ENCODE data around the gene PREX1. TPM values are rescaled to one million over a fixed set of nuclear protein-coding genes. Genes with fewer than 3 reads are reported as not detected.

Gene PREX1
- total and polyA plus RNA-seq, 2 donors (not counting 3 experiments of a cell fraction or from before 2014, with no cell fraction given) = 51.3 to 72.9 TPM

GRCh38 chr20:48613926-48614325 is 213.9 kb downstream of the PREX1 start:
- Histone ChIP-seq H3K4me1 (ENCODE audit: control insufficient read depth, extremely low read depth, insufficient read depth, low read length) (no peaks in the 10 kb centered on the region), H3K4me2 (ENCODE audit: insufficient read depth, low read length) (no peak overlapping the region), H3K9me3 (replicated peaks; ENCODE audit: control insufficient read depth, insufficient read depth, low read length) (no peaks in the 10 kb centered on the region), H3K79me2 (ENCODE audit: control insufficient read depth, insufficient read depth, low read length) (no peaks in the 10 kb centered on the region), H4K20me1 (replicated peaks; ENCODE audit: control insufficient read depth, extremely low read depth, insufficient read depth, low read length) (no peaks in the 10 kb centered on the region), H3K27ac (ENCODE audit: insufficient read depth, low read depth, low read length) (no peak overlapping the region), H2AFZ (ENCODE audit: low read depth, low read length) (no peak overlapping the region), H3K27me3 (ENCODE audit: control insufficient read depth in 2 of 2, insufficient read depth in 2 of 2, low read length in 2 of 2) (peaks cover 0 to 4% of the 10 kb centered on the region in 2 experiments), H3K36me3 (ENCODE audit: control insufficient read depth in 2 of 2, extremely low read depth in 1 of 2, insufficient read depth in 2 of 2, low read length in 2 of 2) (no peaks in the 10 kb centered on the region), H3K4me3 (replicated peaks in 1 of 3; ENCODE audit: insufficient read depth in 1 of 3, low read depth in 1 of 3, low read length in 3 of 3) (no peak overlapping the region), H3K9ac (replicated peaks; ENCODE audit: extremely low read depth, insufficient read depth, low read length) (no peak overlapping the region), H3K9me1 (replicated peaks; ENCODE audit: control insufficient read depth, extremely low read depth, insufficient read depth, low read length) (no peaks in the 10 kb centered on the region)
- ChIA-PET CTCF (no interaction called here), POLR2A (no interaction called here)
- no peak for TF ChIP-seq CTCF (IDR thresholded peaks at IDR 0.05; ENCODE audit: extremely low read depth in 1 of 2, insufficient read depth in 1 of 2, low read depth in 1 of 2, low read length in 2 of 2)
- no peak for TF ChIP-seq GATA2 (IDR thresholded peaks at IDR 0.05; ENCODE audit: insufficient read depth, insufficient read length, low read depth, low read length)
- TF ChIP-seq MYC (IDR thresholded peaks at IDR 0.05; ENCODE audit: low read depth, low read length) = no peak
- no peak for TF ChIP-seq FOS (IDR thresholded peaks at IDR 0.05; ENCODE audit: borderline replicate concordance, insufficient read depth, low read length)
- TF ChIP-seq MAX (IDR thresholded peaks at IDR 0.05; ENCODE audit: insufficient read depth, insufficient read length) = no peak
- TF ChIP-seq JUN (IDR thresholded peaks at IDR 0.05; ENCODE audit: borderline replicate concordance, insufficient read depth, insufficient read length, low read depth) = no peak
- TF ChIP-seq POLR2A (IDR thresholded peaks at IDR 0.05; ENCODE audit: low read depth, low read length) = no peak
- dilution Hi-C loops (cut with MboI; ENCODE audit: extremely low pct_ligation_motif_present, low sequenced_read_pairs) (no loop called here), intact Hi-C loops (cut with micrococcal nuclease) (no loop called here)
- FAIRE-seq (no peak), DNase-seq (ENCODE audit: low read depth, low spot score) (no peak)
- no TSS peak for BruUV-seq (replicated peaks)
